KOPT-K1 (cell line): ENCODE measurements around the gene FAM78B.

Experiments
- H3K27ac ChIP-seq: fragments of 200-600 bp; sonication (generic); 2 replicates; pipeline ENCODE4 v1.5.1; 2016; ENCODE audit warnings: antibody characterized with exemption, mild to moderate bottlenecking, low read depth, low read length; ENCODE audit not compliant: poor library complexity, severe bottlenecking
- H3K36me3 ChIP-seq: fragments of 200-600 bp; sonication (generic); 2 replicates; pipeline ENCODE4 v1.5.1; 2017; ENCODE audit warnings: antibody characterized with exemption, mild to moderate bottlenecking, low read length, moderate library complexity; ENCODE audit not compliant: insufficient read depth
- H3K9me3 ChIP-seq: fragments of 200-600 bp; sonication (generic); 2 replicates; pipeline ENCODE4 v1.5.1; 2017; ENCODE audit warnings: antibody characterized with exemption, low read length, mild to moderate bottlenecking; ENCODE audit not compliant: insufficient read depth, poor library complexity, severe bottlenecking

Gene FAM78B

DNA sequence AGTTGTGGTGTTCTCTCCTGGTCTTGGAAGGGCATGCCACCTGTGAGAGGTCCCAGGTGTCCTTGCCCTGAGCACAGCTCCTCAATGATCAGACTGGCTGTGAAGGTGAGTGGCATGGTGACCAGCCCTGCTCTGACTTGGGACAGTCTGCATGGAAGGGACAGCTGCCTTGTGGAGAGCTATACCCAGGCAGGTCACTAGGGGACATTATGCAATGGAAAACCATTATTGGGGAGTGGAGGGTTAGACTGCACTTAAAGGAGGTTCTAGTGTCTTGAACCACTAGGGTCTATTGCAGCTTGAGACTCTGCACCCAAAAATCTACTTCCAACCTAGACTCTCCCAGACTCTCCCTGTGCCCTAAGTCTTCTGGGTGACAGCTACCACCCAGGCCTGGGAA, 24.8 kb downstream of the FAM78B start:
- Histone ChIP-seq H3K9me3 (no peaks in the 10 kb centered on the region), H3K36me3 (no peaks in the 10 kb centered on the region), H3K27ac (no peak overlapping the region)

DNA sequence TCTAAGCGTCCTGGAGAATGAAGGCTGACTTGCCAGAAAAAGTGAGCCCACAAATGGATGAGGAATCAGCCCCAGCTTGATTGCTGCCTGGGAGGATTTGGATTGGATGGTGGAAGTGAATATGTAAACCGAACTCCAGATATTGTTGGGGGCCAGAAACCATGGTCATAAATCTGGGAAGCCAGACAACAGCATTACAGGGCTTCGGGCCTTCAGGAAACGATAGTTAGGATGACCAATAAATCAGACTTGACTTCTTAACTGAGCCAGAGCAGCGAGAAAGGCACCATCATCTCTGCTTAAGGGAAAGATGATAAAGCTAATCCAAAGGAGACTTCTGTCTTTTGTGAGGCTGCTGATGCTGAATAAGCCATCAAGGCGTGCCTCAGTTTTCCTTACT, 26.6 kb downstream of the FAM78B start:
- H3K36me3 ChIP-seq, result no peaks in the 10 kb centered on the region
- H3K27ac ChIP-seq, result no peak overlapping the region
- H3K9me3 ChIP-seq, result no peaks in the 10 kb centered on the region

DNA sequence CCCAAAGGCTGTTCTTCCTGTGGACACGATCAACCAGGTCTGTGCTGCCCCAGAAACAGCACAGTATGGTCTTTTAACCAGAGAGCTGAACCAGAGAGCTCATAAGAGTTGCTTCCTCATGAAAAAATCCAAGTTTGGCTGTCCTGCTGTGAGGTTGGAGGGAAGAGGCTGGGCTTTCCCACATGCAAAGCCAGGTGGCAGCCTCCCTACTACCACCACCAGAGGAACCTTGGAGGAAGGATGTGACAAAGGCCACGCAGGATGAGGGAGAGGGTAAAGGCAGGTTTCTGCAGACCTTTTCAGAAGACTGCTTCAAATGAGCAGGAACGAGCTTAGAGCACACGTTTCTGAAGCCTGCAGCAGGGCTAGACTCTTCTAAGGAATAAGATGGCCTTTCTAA, 27.1 kb downstream of the FAM78B start:
- no peak overlapping the region for H3K27ac ChIP-seq
- H3K36me3 ChIP-seq, result no peaks in the 10 kb centered on the region

GRCh38 chr1:166136699-166137401, 30.0 kb downstream of the FAM78B start:
- Histone ChIP-seq H3K9me3 (no peaks in the 10 kb centered on the region), H3K36me3 (no peaks in the 10 kb centered on the region), H3K27ac (no peak overlapping the region)

More for the DNA sequence above, 27.1 kb downstream of the FAM78B start:
- no peaks in the 10 kb centered on the region for H3K9me3 ChIP-seq

DNA sequence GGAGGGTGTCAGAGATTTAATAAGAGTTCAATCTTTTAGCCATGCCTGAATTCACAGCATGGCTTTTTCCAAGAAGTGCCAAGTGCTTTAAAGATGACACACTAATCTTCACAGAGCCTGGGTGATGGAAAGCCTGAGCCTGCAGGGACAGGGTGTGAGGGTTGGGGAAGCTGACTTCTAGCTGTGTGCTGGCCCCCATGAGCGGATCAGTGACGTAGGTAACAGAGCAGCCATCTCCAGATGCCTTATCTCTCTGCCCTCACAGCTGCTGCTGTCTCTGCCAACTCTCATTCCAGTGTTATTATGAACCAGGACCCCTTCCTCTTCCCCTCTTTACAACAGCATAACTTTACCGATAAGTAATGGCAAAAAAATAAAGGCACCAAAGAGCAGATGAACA, 30.6 kb downstream of the FAM78B start:
- H3K27ac ChIP-seq, result no peak overlapping the region
- no peaks in the 10 kb centered on the region for H3K36me3 ChIP-seq
- no peaks in the 10 kb centered on the region for H3K9me3 ChIP-seq

GRCh38 chr1:166133857-166134256, 32.9 kb downstream of the FAM78B start:
- no peaks in the 10 kb centered on the region for H3K9me3 ChIP-seq
- no peak overlapping the region for H3K27ac ChIP-seq
- H3K36me3 ChIP-seq, result no peaks in the 10 kb centered on the region

DNA sequence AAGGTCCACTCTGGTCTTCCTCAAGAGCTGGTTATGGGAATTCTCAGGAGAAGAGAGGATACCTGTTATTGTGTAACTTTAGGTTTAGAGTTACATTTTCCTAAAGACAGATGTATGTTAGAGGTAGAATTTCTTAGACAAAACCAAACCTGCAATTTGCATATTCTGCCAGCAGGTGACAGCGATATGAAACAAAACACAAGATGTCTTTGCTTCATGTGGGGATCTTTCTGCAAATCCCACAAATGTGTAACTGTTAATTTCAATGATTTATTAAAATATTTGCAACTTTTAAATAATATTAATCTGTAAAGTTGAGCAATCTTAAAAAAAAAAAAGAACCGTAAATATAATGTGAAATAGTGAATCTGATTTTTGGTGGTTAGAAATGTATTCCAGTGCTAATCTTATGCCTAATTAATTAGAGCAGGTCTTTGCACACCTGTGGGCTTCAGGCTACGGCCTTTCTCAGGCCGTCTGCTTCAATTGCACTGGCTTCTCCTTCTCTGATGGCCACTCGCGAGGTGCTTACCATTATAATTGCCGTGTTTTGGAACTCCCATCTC, 33.4 kb downstream of the FAM78B start:
- Histone ChIP-seq H3K36me3 (no peaks in the 10 kb centered on the region), H3K27ac (no peak overlapping the region)

GRCh38 chr1:166132496-166132895, 34.3 kb downstream of the FAM78B start:
- H3K27ac ChIP-seq, result no peak overlapping the region
- H3K36me3 ChIP-seq, result no peaks in the 10 kb centered on the region
- H3K9me3 ChIP-seq, result no peaks in the 10 kb centered on the region

More for the DNA sequence above, 33.4 kb downstream of the FAM78B start:
- H3K9me3 ChIP-seq, result no peaks in the 10 kb centered on the region

DNA sequence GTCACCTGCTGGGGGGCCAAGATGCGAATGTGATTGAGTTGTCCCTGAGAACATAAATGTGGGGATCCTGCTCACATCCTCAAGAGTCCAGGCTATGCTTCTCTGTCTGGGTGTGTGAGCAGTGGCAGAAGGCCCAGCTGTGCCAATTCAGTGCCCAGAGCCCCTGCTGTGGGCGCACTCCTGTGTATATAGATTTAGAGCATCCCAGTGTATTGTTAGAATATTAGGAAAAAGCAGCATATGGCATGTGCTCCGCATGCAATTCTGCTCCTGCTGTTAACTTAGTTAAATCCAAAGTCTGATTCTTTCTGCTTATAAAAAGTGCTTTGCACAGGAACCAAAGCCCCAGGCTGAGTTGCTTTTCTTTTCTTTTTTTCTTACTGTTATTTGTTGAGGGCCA, 37.8 kb downstream of the FAM78B start:
- no peak overlapping the region for H3K27ac ChIP-seq
- H3K9me3 ChIP-seq, result no peaks in the 10 kb centered on the region
- H3K36me3 ChIP-seq, result no peaks in the 10 kb centered on the region

DNA sequence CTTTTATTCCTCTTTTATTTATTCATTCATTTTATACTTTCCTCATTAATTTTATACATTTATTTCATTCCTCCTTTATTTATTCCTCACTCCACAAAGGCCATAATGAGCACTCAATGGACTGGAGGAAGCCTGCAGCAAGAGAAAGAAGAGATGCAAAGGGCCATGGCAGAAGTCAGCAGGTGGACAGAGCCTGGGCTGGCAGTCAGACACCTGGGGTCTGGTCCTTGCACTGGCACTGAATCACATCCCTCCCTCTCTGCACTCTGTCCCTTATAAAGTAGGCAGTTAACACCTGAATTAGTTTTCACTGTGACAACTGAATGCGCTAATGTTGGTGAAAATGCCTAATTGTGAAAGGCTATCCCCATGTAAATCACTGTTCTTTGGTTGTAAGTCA, 38.6 kb downstream of the FAM78B start:
- Histone ChIP-seq H3K27ac (no peak overlapping the region), H3K9me3 (no peaks in the 10 kb centered on the region), H3K36me3 (no peaks in the 10 kb centered on the region)

DNA sequence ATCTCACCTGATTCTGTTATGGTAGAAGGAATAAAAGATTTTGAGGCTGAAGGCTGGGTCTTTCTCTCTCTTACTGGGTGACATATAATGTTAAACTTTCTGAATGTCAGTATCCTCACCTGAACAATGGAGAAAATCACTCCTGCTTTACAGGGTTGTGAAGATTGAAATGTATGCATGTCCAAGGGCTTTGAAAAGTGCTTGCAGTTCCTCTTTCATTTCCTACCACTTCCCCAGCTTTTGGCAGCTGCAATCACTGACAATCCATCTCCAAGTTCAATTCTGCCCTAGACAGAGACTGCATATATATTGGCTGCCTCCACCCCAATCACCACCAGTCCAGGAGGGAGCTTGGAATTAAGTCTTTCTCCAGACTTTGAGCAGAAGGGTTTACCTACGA, 39.8 kb downstream of the FAM78B start:
- H3K9me3 ChIP-seq, result no peaks in the 10 kb centered on the region
- H3K36me3 ChIP-seq, result no peaks in the 10 kb centered on the region
- no peak overlapping the region for H3K27ac ChIP-seq

DNA sequence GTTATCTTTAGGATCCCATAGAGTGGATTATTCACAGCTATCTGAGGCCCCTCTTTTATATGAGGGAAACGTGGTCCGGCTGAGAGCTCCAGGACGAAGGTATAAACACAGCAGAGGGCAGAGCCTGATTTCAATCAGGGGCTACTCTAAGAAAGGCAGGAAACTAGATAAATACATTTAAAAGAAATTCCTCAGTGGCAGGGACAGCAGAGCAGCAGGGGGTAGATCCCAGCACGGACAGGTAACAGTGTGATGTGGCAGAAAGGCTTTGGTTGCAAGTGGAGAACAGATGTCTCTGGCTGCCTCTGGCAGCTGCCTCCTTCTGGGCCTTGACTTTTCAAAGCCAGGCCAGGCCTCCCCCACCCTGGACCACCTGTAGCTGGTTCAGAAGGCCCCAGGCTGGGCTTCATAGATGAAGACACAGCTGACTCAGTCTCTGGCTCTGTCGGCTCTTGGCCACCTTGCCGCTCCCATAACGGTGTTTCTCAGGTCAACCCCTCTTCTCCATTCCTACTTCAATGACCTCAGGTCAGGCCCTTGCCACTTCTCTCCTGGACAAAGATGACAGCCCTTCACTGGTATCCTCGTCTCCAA, 43.8 kb downstream of the FAM78B start:
- no peaks in the 10 kb centered on the region for H3K36me3 ChIP-seq
- no peaks in the 10 kb centered on the region for H3K9me3 ChIP-seq
- H3K27ac ChIP-seq, result no peak overlapping the region

GRCh38 chr1:166121010-166121409, 45.8 kb downstream of the FAM78B start:
- H3K27ac ChIP-seq, result no peak overlapping the region
- H3K9me3 ChIP-seq, result no peaks in the 10 kb centered on the region
- H3K36me3 ChIP-seq, result no peaks in the 10 kb centered on the region

DNA sequence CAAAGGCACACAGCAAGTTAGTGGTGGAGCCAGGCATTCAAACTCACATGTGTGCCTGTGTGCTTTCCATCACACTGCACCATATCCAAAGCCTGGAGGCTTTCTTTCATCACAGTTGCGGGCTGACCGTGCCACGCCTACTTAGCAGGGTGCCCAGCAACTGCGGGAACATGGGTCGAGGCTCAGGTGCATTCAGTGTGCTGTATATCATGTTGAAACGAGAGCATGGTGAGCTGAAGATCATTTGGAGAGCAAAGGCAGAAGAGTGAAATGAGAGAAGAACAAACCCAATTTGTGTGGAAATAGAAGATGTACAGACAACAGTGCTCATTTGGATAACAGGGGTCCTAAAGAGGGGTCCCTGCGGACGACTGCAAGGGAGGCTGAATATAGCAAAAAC, 46.5 kb downstream of the FAM78B start:
- no peaks in the 10 kb centered on the region for H3K9me3 ChIP-seq
- no peak overlapping the region for H3K27ac ChIP-seq
- H3K36me3 ChIP-seq, result no peaks in the 10 kb centered on the region

DNA sequence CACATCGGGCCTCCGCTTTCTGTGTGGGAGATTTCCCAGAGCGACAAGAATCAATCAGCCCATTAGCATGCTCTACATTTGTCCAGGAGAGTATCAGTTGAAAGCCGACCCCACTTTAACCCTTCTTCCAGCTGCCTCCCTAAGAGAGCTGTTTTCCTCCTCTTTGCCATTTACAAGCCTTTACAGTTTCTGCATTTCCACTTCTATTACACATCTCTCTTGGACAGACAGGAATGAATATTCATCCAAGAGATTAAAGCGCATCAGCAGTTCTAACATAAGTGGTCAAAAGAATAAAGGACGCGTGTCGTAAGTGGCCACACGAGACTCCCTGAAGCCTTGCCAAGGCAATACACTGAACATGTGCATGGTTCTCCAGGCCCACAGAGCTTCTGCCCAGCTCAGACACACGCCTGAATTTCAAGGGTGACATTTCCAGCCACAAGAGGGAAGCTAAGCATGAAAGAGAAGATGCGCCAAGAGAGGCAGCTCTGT, 47.3 kb downstream of the FAM78B start:
- H3K27ac ChIP-seq, result no peak overlapping the region
- no peaks in the 10 kb centered on the region for H3K36me3 ChIP-seq
- no peaks in the 10 kb centered on the region for H3K9me3 ChIP-seq

DNA sequence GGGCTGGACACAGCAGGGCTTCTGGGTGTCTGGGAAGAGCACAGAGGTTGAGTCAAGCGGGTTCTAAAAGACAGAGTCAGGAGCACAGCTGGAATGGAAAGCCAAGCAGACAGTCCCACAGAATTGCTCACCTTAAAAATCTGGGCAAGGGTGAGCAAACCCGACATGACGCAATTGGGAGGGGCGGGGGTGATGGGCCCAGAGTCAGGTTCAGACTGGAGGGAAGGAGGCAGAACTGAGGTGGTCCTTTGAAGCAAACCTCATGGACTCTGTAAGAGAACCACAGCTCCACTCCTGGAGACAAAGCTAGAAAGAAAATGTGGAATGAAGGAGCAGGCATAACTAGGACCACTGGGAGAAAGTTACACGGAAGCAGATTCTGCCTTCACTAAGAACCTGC, 49.0 kb downstream of the FAM78B start:
- no peak overlapping the region for H3K27ac ChIP-seq

More for the DNA sequence above, 49.0 kb downstream of the FAM78B start:
- no peaks in the 10 kb centered on the region for H3K9me3 ChIP-seq
- H3K36me3 ChIP-seq, result no peaks in the 10 kb centered on the region
